Skeletal muscle tissue (tissue), 4 donors: Measurements from ENCODE around the gene PCSK6. TPM values are rescaled to one million over a fixed set of nuclear protein-coding genes. Genes with fewer than 3 reads are reported as not detected.
A peak's percentile ranks its signal among the peaks of the same experiment; 100 is the strongest.

ENCODE experiments used
- H3K27ac ChIP-seq: one replicate; pipeline ENCODE4 v1.7.0; 2013; ENCODE audit warnings: mild to moderate bottlenecking, low read depth, low read length, inconsistent platforms
- H3K27me3 ChIP-seq, 3 donors: one replicate each; pipeline ENCODE4 v1.7.0; 2013; ENCODE audit warnings: low read length in 3 of 3; ENCODE audit not compliant: control insufficient read depth in 3 of 3, insufficient read depth in 3 of 3
- H3K36me3 ChIP-seq, 3 donors: one replicate each; pipeline ENCODE4 v1.7.0; 2013; ENCODE audit warnings: low read length in 3 of 3; ENCODE audit not compliant: control insufficient read depth in 3 of 3, insufficient read depth in 3 of 3
- H3K4me1 ChIP-seq, 3 donors: one replicate each; pipeline ENCODE4 v1.7.0; 2013; ENCODE audit warnings: low read length in 3 of 3, mild to moderate bottlenecking in 3 of 3; ENCODE audit not compliant: control insufficient read depth in 3 of 3, insufficient read depth in 3 of 3
- H3K4me3 ChIP-seq, 3 donors: one replicate each; pipeline ENCODE4 v1.7.0; 2013; ENCODE audit warnings: low read length in 3 of 3
- H3K9ac ChIP-seq, 3 donors: one replicate each; pipeline ENCODE4 v1.7.0; 2013; ENCODE audit warnings: low read length in 3 of 3, mild to moderate bottlenecking in 3 of 3, moderate library complexity in 2 of 3, low read depth in 1 of 3
- H3K9me3 ChIP-seq, 3 donors: one replicate each; pipeline ENCODE4 v1.7.0; 2013; ENCODE audit warnings: low read length in 3 of 3; ENCODE audit not compliant: control insufficient read depth in 3 of 3
- total RNA-seq: library from RNA; depleted of rRNA; stranded (reverse); fragments of >200 nt; gene quantifications from one replicate; pipeline ENCODE4 v1.2.3, GENCODE V29; 2014
- donor health status: Osteomylitis.

Gene PCSK6
- total RNA-seq, 1 donor from 2014 or later: 11.5 TPM

- H3K9me3 ChIP-seq: no peaks in the 10 kb centered on the region
- H3K4me3 ChIP-seq: no peak overlapping the region
- H3K4me1 ChIP-seq: no peaks in the 10 kb centered on the region
- peaks cover 0 to 10% (median 0%) of the 10 kb centered on the region in 3 donors for H3K36me3 ChIP-seq
- no peak overlapping the region for H3K9ac ChIP-seq
- H3K27ac ChIP-seq: no peak overlapping the region
- H3K27me3 ChIP-seq: peaks cover 0 to 14% (median 10%) of the 10 kb centered on the region in 3 donors
Measured at GRCh38 chr15:101327147-101327740, 162.3 kb downstream of the PCSK6 start.

- no peaks in the 10 kb centered on the region for H3K4me1 ChIP-seq
- H3K36me3 ChIP-seq: peaks cover 0 to 14% (median 0%) of the 10 kb centered on the region in 3 donors
Measured at GRCh38 chr15:101326462-101327146, 162.9 kb downstream of the PCSK6 start.

GRCh38 chr15:101326026-101326315 lies 163.5 kb downstream of the PCSK6 start:
- Histone ChIP-seq H3K36me3 (peaks cover 0 to 14% (median 0%) of the 10 kb centered on the region in 3 donors), H3K9me3 (no peaks in the 10 kb centered on the region), H3K9ac (no peak overlapping the region), H3K27me3 (peaks cover 0 to 14% (median 10%) of the 10 kb centered on the region in 3 donors), H3K27ac (no peak overlapping the region), H3K4me3 (no peak overlapping the region), H3K4me1 (no peaks in the 10 kb centered on the region)

More at GRCh38 chr15:101326462-101327146, 162.9 kb downstream of the PCSK6 start:
- Histone ChIP-seq H3K9ac (peak overlapping the region in 1 of 3 donors; percentile 16), H3K27me3 (peaks cover 0 to 14% (median 10%) of the 10 kb centered on the region in 3 donors), H3K9me3 (no peaks in the 10 kb centered on the region), H3K27ac (no peak overlapping the region), H3K4me3 (no peak overlapping the region)

GRCh38 chr15:101325263-101326025 lies 164.1 kb downstream of the PCSK6 start:
- Histone ChIP-seq H3K9me3 (no peaks in the 10 kb centered on the region), H3K36me3 (peaks cover 0 to 14% (median 0%) of the 10 kb centered on the region in 3 donors), H3K9ac (no peak overlapping the region), H3K4me1 (no peaks in the 10 kb centered on the region), H3K27ac (no peak overlapping the region), H3K4me3 (no peak overlapping the region), H3K27me3 (peaks cover 0 to 14% (median 10%) of the 10 kb centered on the region in 3 donors)

- peaks cover 0 to 12% (median 10%) of the 10 kb centered on the region in 3 donors for H3K27me3 ChIP-seq
- H3K4me3 ChIP-seq: no peak overlapping the region
- no peaks in the 10 kb centered on the region for H3K9me3 ChIP-seq
- H3K4me1 ChIP-seq: no peaks in the 10 kb centered on the region
- H3K9ac ChIP-seq: no peak overlapping the region
- H3K27ac ChIP-seq: no peak overlapping the region
- peaks cover 0 to 14% (median 0%) of the 10 kb centered on the region in 3 donors for H3K36me3 ChIP-seq
Measured at GRCh38 chr15:101324524-101325177, 164.9 kb downstream of the PCSK6 start.

- Histone ChIP-seq H3K36me3 (peaks cover 0 to 14% (median 0%) of the 10 kb centered on the region in 3 donors), H3K9ac (no peak overlapping the region)
Measured at GRCh38 chr15:101323793-101324523, 165.5 kb downstream of the PCSK6 start.

GRCh38 chr15:101322854-101323477 lies 166.5 kb downstream of the PCSK6 start:
- Histone ChIP-seq H3K9ac (no peak overlapping the region), H3K27ac (no peak overlapping the region), H3K4me1 (no peaks in the 10 kb centered on the region), H3K27me3 (peaks cover 0 to 9% (median 8%) of the 10 kb centered on the region in 3 donors), H3K36me3 (peaks cover 0 to 14% (median 3%) of the 10 kb centered on the region in 3 donors), H3K4me3 (no peak overlapping the region), H3K9me3 (no peaks in the 10 kb centered on the region)

More at GRCh38 chr15:101323793-101324523, 165.5 kb downstream of the PCSK6 start:
- no peak overlapping the region for H3K27ac ChIP-seq
- H3K27me3 ChIP-seq: peaks cover 0 to 12% (median 10%) of the 10 kb centered on the region in 3 donors
- H3K9me3 ChIP-seq: no peaks in the 10 kb centered on the region
- no peaks in the 10 kb centered on the region for H3K4me1 ChIP-seq
- no peak overlapping the region for H3K4me3 ChIP-seq

GRCh38 chr15:101322016-101322695 lies 167.4 kb downstream of the PCSK6 start:
- H3K4me1 ChIP-seq: no peaks in the 10 kb centered on the region
- H3K9me3 ChIP-seq: no peaks in the 10 kb centered on the region
- peaks cover 0 to 7% (median 2%) of the 10 kb centered on the region in 3 donors for H3K27me3 ChIP-seq
- H3K27ac ChIP-seq: no peak overlapping the region
- no peak overlapping the region for H3K4me3 ChIP-seq
- peaks cover 0 to 14% (median 3%) of the 10 kb centered on the region in 3 donors for H3K36me3 ChIP-seq
- no peak overlapping the region for H3K9ac ChIP-seq
